Measurements from ENCODE around the gene NMNAT1.
"Not testable (repeated sequence)": the region's sequence is repeated elsewhere in the genome, so short reads cannot be mapped to it uniquely, and the experiment has no call there.

The NMNAT1 gene

DNA sequence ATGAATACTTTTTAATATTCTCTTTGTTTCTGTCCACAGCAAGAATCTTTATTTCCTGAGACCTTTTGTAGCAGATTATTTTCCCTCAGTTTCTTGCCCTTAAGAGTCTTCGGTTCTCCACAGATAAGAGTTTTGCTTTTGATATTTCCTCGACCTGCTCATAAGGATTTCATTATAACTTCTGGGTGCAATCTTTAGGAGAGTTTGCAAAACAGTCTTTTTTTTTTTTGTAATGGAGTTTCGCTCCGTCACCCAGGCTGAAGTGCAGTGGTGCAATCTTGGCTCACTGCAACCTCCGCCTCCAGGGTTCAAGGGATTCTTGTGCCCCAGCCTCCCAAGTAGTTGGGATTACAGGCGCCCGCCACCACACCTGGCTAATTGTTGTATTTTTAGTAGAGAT lies 79.4 kb downstream of the NMNAT1 start:
- H3K9ac ChIP-seq (ENCODE audit: low read depth, low read length, poor library complexity, severe bottlenecking), result no peak overlapping the region
- H3K4me1 ChIP-seq (ENCODE audit: insufficient read depth, low read length, poor library complexity, severe bottlenecking), result no peaks in the 10 kb centered on the region
- H3K9me3 ChIP-seq (ENCODE audit: insufficient read depth, low read depth, low read length), result no peaks in the 10 kb centered on the region
- H4K20me1 ChIP-seq (ENCODE audit: insufficient read depth, low read length, poor library complexity, severe bottlenecking), result no peaks in the 10 kb centered on the region
- H3F3A ChIP-seq (ENCODE audit: low read depth), result no peaks in the 10 kb centered on the region
- no peak overlapping the region for H2AFZ ChIP-seq (ENCODE audit: low read length)
- H3K4me3 ChIP-seq (ENCODE audit: low read length, poor library complexity, severe bottlenecking), result no peak overlapping the region
- H3K9me2 ChIP-seq (replicated peaks; ENCODE audit: low read depth, low read length), result no peaks in the 10 kb centered on the region
- H3K4me2 ChIP-seq (ENCODE audit: low read depth, low read length, poor library complexity, severe bottlenecking), result no peak overlapping the region
- TF ChIP-seq, protein P1, sequence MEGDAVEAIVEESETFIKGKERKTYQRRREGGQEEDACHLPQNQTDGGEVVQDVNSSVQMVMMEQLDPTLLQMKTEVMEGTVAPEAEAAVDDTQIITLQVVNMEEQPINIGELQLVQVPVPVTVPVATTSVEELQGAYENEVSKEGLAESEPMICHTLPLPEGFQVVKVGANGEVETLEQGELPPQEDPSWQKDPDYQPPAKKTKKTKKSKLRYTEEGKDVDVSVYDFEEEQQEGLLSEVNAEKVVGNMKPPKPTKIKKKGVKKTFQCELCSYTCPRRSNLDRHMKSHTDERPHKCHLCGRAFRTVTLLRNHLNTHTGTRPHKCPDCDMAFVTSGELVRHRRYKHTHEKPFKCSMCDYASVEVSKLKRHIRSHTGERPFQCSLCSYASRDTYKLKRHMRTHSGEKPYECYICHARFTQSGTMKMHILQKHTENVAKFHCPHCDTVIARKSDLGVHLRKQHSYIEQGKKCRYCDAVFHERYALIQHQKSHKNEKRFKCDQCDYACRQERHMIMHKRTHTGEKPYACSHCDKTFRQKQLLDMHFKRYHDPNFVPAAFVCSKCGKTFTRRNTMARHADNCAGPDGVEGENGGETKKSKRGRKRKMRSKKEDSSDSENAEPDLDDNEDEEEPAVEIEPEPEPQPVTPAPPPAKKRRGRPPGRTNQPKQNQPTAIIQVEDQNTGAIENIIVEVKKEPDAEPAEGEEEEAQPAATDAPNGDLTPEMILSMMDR (conservative IDR thresholded peaks at IDR 0.05; ENCODE audit: low read length), result no peak
- no peak for TF ChIP-seq EZH2phosphoT487 (IDR thresholded peaks at IDR 0.05; ENCODE audit: borderline replicate concordance)
- no peaks in the 10 kb centered on the region for H3K79me2 ChIP-seq (ENCODE audit: insufficient read depth, low read length)
- no peaks in the 10 kb centered on the region for H3K27me3 ChIP-seq (ENCODE audit: insufficient read depth, low read length, poor library complexity, severe bottlenecking)
- no peaks in the 10 kb centered on the region for H3K36me3 ChIP-seq (ENCODE audit: insufficient read depth, low read length)

DNA sequence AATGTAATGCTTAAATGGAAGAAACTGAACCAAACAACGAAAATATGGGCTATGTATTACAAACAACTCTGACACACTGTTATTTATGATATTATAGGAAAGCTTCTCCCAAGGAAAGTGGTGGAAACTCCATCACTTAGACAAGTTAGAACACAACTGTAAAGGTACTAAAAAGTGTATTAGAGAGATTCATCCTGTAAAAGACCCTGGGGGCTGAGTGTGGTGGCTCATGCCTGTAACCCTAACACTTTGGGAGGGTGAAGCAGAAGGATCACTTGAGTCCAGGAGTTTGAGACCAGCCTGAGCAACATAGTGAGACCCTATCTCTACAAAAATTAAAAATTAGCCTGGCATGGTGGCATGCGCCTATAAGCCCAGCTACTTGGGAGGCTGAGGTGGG lies 82.1 kb downstream of the NMNAT1 start:
- H3K36me3 ChIP-seq (ENCODE audit: insufficient read depth, low read length), result no peaks in the 10 kb centered on the region
- no peaks in the 10 kb centered on the region for H3K79me2 ChIP-seq (ENCODE audit: insufficient read depth, low read length)
- TF ChIP-seq, protein P1 (conservative IDR thresholded peaks at IDR 0.05; ENCODE audit: low read length), result no peak
- TF ChIP-seq EZH2phosphoT487 (IDR thresholded peaks at IDR 0.05; ENCODE audit: borderline replicate concordance), result no peak
- H2AFZ ChIP-seq (ENCODE audit: low read length), result no peak overlapping the region
- H3K4me2 ChIP-seq (ENCODE audit: low read depth, low read length, poor library complexity, severe bottlenecking), result no peak overlapping the region
- H3K4me3 ChIP-seq (ENCODE audit: low read length, poor library complexity, severe bottlenecking), result no peak overlapping the region
- H3K27me3 ChIP-seq (ENCODE audit: insufficient read depth, low read length, poor library complexity, severe bottlenecking), result no peaks in the 10 kb centered on the region
- no peaks in the 10 kb centered on the region for H3K4me1 ChIP-seq (ENCODE audit: insufficient read depth, low read length, poor library complexity, severe bottlenecking)
- no peaks in the 10 kb centered on the region for H3K9me3 ChIP-seq (ENCODE audit: insufficient read depth, low read depth, low read length)
- no peaks in the 10 kb centered on the region for H4K20me1 ChIP-seq (ENCODE audit: insufficient read depth, low read length, poor library complexity, severe bottlenecking)
- H3F3A ChIP-seq (ENCODE audit: low read depth), result no peaks in the 10 kb centered on the region
- no peaks in the 10 kb centered on the region for H3K9me2 ChIP-seq (replicated peaks; ENCODE audit: low read depth, low read length)
- no peak overlapping the region for H3K9ac ChIP-seq (ENCODE audit: low read depth, low read length, poor library complexity, severe bottlenecking)

DNA sequence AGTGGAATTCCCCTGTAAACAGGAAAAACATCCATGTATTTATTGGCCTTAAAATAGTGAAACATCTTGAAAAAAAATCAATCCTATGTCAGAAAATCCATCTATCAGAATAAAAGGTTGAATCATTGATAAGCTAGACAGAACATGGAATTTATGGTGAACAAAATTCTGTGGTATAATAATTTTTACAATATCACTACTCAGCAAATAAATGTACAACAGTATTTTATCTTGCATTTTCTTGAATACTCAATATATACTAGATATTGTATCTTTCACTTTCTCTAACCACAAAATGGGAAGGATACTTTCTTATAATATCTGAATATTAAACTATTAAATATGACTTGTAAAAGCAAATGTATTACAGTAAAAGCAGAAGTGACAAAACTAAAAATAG lies 83.8 kb downstream of the NMNAT1 start:
- H3K36me3 ChIP-seq (ENCODE audit: insufficient read depth, low read length), result no peaks in the 10 kb centered on the region
- no peaks in the 10 kb centered on the region for H3K27me3 ChIP-seq (ENCODE audit: insufficient read depth, low read length, poor library complexity, severe bottlenecking)
- no peaks in the 10 kb centered on the region for H3F3A ChIP-seq (ENCODE audit: low read depth)
- no peak overlapping the region for H3K4me2 ChIP-seq (ENCODE audit: low read depth, low read length, poor library complexity, severe bottlenecking)
- H3K79me2 ChIP-seq (ENCODE audit: insufficient read depth, low read length), result no peaks in the 10 kb centered on the region
- H3K9me2 ChIP-seq (replicated peaks; ENCODE audit: low read depth, low read length), result no peaks in the 10 kb centered on the region
- H2AFZ ChIP-seq (ENCODE audit: low read length), result no peak overlapping the region
- no peaks in the 10 kb centered on the region for H3K9me3 ChIP-seq (ENCODE audit: insufficient read depth, low read depth, low read length)
- no peak overlapping the region for H3K4me3 ChIP-seq (ENCODE audit: low read length, poor library complexity, severe bottlenecking)
- peaks cover 1% of the 10 kb centered on the region for H3K4me1 ChIP-seq (ENCODE audit: insufficient read depth, low read length, poor library complexity, severe bottlenecking)
- no peak for TF ChIP-seq EZH2phosphoT487 (IDR thresholded peaks at IDR 0.05; ENCODE audit: borderline replicate concordance)
- TF ChIP-seq, protein P1 (conservative IDR thresholded peaks at IDR 0.05; ENCODE audit: low read length), result no peak
- H3K9ac ChIP-seq (ENCODE audit: low read depth, low read length, poor library complexity, severe bottlenecking), result no peak overlapping the region
- H4K20me1 ChIP-seq (ENCODE audit: insufficient read depth, low read length, poor library complexity, severe bottlenecking), result no peaks in the 10 kb centered on the region

DNA sequence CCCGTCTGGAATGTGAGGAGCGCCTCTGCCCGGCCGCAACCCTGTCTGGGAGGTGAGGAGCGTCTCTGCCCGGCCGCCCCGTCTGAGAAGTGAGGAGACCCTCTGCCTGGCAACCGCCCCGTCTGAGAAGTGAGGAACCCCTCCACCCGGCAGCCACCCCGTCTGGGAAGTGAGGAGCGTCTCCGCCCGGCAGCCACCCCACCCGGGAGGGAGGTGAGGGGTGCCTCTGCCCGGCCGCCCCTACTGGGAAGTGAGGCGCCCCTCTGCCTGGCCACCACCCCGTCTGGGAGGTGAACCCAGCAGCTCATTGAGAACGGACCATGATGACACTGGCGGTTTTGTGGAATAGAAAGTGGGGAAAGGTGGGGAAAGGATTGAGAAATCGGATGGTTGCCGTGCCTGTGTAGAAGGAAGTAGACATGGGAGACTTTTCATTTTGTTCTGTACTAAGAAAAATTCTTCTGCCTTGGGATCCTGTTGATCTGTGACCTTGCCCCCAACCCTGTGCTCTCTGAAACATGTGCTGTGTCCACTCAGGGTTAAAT lies 85.8 kb downstream of the NMNAT1 start:
- not testable (repeated sequence) for H4K20me1 ChIP-seq (ENCODE audit: insufficient read depth, low read length, poor library complexity, severe bottlenecking); H3K4me2 ChIP-seq (ENCODE audit: low read depth, low read length, poor library complexity, severe bottlenecking); H3K9me2 ChIP-seq (replicated peaks; ENCODE audit: low read depth, low read length); H2AFZ ChIP-seq (ENCODE audit: low read length); H3K36me3 ChIP-seq (ENCODE audit: insufficient read depth, low read length); H3K9me3 ChIP-seq (ENCODE audit: insufficient read depth, low read depth, low read length); H3K9ac ChIP-seq (ENCODE audit: low read depth, low read length, poor library complexity, severe bottlenecking); H3K4me3 ChIP-seq (ENCODE audit: low read length, poor library complexity, severe bottlenecking); H3K79me2 ChIP-seq (ENCODE audit: insufficient read depth, low read length); H3K27me3 ChIP-seq (ENCODE audit: insufficient read depth, low read length, poor library complexity, severe bottlenecking); H3F3A ChIP-seq (ENCODE audit: low read depth)
- H3K4me1 ChIP-seq (ENCODE audit: insufficient read depth, low read length, poor library complexity, severe bottlenecking), result peaks cover 11% of the 10 kb centered on the region
